ENCODE data around the gene TNNT2.

GRCh38 chr1:201426479-201427310, 49.2 kb upstream of the TNNT2 start:
- TF ChIP-seq CTCF (IDR thresholded peaks at IDR 0.05) (no peak), POLR2A (IDR thresholded peaks at IDR 0.05) (no peak)
